ENCODE data around the gene DNMT3B.
"Not testable (repeated sequence)": the region's sequence is repeated elsewhere in the genome, so short reads cannot be mapped to it uniquely, and the experiment has no call there.

DNMT3B gene

DNA sequence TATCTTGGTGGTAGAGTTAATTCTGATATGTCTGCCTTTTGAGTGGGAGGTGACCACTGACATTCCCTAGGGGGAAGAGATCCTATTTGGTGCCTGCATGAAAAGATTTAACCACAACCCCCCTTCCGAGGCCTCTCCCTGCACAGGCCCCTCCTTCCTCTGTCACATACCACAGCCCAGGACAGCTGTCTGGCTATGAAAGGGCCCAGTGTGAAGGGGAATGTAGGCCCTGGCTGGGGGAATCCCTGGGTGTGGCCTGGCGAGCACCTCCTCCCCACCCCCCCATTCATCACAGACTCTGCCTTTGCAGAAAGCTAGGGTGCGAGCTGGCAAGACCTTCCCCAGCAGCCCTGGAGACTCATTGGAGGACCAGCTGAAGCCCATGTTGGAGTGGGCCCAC is 30.1 kb downstream of the DNMT3B start:
- no peak for DNase-seq

DNA sequence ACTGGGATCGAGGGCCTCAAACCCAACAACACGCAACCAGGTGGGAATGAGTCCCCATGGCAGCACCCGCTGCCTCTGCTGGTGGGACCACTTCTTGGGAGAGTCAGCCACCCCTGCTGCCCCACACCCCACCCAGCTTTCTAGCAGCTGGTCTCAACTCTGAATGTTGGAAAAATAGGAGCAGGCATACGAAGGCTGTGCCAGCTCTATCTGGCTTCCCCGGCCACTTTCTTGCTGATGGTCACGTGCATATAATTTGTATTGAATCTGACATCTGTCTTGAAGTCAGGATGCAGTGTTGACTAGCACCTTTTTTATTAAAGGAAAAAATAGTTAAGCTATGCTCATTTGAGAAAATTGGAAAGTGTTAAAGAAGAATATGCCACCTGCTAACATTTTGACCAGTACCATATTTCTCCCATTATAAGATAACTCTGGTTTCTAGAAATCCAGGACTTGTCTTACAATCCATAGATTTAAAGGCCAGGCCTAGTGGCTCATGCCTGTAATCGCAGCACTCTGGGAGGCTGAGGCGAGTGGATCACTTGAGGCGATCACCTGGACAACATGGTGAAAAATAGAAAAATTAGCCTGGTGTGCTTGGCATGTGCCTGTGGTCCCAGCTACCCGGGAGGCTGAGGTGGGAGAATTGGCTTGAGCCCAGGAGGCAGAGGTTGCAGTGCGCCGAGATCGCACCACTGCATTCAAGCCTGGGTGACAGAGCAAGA is 30.7 kb downstream of the DNMT3B start:
- DNase-seq, result no peak

GRCh38 chr20:32796383-32796948 is 34.3 kb downstream of the DNMT3B start:
- no peak for DNase-seq

DNA sequence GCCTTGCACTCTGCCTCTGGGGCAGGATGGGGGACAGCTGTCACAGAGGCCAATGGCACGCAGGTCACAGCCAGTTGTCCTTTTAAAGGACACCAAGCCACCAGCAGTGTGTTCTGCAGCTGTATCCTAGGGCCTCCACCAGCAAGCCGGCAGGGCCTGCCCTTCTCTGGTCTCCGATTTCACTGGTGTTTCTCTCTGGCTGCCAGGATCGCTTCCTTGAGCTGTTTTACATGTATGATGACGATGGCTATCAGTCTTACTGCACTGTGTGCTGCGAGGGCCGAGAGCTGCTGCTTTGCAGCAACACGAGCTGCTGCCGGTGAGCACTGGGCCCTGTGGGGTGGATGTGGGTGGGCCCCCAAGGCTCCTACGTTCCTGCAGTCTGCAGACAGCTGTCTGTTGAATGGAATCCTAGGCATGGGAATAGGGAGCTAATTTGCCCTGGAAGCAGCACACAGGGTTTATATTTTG is 34.8 kb downstream of the DNMT3B start:
- no peak for DNase-seq

GRCh38 chr20:32797571-32797970 is 35.4 kb downstream of the DNMT3B start:
- DNase-seq, result not testable (repeated sequence)

DNA sequence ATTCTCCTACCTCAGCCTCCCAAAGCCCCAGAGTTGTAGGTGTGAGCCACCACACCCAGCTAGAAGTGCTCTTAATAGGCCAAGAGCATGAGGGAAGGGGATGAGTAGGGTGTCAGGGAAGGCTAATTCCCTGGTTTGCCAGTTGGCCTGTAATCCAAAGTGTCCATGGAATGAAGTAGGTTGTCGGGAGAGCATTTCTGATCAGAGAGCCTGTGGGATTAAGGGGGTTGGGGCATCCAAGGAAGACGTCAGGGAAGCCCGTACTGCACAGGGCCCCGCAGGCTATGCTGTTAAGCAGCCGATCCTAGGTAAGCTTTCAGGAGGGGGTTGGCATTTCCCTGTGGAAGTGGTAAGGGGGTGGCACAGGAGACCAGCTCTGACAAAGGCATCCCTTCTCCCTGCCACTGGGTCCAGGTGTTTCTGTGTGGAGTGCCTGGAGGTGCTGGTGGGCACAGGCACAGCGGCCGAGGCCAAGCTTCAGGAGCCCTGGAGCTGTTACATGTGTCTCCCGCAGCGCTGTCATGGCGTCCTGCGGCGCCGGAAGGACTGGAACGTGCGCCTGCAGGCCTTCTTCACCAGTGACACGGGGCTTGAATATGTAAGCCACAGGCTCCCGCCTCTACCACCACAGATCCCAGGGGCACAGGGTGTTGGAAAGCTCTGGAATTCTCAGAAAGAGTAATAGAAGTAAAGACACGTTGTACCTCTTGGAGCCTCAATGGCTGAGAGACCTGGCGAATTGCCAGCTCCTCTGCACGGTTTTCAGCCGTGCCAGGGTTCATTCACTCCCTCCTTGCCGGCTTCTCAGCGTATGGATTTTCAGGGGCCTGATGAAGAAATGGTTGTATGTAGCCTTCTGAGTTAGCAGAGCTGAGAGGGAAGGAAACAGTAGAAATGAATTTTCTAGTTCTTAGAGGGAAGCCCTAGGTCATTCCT is 36.1 kb downstream of the DNMT3B start:
- no peak for DNase-seq

- no peak for DNase-seq
Observed at GRCh38 chr20:32803092-32803491, 40.9 kb downstream of the DNMT3B start.

DNA sequence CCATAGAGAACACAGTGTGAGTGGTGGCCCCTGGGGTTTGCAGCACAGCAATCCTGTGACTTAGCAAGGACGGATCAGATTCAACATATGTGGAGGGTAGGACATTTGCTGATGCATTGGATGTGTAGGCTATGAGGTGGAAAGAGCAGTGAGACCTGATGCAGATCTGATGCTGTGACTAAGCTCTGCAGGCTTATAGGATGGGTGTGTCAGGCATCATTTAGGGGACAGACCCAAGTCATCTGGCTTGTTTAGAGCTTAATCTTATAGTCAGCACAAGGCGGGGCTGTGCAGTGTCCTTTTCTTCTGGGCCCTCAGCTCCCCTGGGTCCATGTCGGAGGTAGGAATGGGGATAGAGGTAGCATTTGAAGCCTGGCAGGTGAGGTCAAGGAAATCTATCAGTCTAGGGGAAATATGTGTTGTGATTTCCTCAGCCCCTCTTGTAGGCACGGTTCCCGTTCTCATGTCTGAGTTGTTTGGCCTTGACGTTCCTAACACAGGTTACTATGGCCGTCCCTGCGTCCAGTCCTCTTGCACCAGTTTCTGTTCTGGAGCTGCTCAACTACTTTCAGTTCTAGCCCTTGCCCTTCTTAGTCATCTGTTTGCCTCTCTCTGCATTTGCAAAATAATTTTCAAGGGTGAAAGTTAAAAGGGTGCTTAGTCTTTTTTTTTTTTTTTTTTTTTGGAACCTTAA is 42.0 kb downstream of the DNMT3B start:
- DNase-seq, result no peak

GRCh38 chr20:32804817-32805216 is 42.6 kb downstream of the DNMT3B start:
- DNase-seq, result no peak

GRCh38 chr20:32805721-32806120 is 43.5 kb downstream of the DNMT3B start:
- DNase-seq, result no peak

DNA sequence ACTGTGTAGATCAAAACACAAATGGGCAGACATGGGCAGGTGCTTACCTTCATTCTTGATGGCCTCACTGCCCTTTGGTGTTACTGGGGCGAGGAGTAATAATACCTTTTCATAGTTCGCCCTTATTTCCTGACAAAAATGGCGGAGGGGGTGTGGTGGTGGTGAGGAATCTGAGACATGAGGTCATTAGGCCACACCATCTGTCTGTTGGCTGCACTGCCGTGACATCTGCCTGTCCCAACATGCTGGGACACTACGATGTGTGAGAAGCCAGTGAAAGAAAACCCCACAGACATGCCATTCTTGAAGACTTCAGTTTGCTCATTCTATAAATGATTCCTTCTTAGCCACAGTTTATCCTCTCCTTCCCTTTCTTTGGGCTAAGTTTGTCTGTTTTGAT is 44.2 kb downstream of the DNMT3B start:
- DNase-seq, result no peak

DNA sequence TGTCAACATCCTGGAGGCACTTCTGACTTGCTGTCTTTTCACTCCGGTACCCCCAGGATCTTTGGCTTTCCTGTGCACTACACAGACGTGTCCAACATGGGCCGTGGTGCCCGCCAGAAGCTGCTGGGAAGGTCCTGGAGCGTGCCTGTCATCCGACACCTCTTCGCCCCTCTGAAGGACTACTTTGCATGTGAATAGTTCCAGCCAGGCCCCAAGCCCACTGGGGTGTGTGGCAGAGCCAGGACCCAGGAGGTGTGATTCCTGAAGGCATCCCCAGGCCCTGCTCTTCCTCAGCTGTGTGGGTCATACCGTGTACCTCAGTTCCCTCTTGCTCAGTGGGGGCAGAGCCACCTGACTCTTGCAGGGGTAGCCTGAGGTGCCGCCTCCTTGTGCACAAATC is 45.5 kb downstream of the DNMT3B start:
- DNase-seq, result no peak

- DNase-seq, result no peak
Observed at GRCh38 chr20:32808438-32808837, 46.3 kb downstream of the DNMT3B start.

DNA sequence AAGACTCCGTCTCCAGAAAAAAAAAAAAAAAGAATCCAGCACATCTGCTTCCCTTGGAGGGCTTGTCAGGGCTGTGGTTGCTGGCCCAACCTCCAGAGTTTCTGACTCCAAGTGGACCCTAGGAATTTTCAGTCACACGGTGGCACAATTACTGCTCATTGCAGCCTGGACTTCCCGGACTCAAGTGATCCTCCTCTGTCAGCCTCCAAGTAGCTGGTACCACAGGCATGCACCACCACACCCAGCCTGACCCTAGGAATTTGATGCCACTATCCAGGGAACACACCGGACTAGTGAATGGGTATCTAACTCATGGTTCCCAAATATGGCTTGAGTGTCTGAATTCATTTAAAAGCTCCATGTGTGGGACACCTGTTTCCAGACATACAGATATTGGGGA is 47.7 kb downstream of the DNMT3B start:
- no peak for DNase-seq

DNA sequence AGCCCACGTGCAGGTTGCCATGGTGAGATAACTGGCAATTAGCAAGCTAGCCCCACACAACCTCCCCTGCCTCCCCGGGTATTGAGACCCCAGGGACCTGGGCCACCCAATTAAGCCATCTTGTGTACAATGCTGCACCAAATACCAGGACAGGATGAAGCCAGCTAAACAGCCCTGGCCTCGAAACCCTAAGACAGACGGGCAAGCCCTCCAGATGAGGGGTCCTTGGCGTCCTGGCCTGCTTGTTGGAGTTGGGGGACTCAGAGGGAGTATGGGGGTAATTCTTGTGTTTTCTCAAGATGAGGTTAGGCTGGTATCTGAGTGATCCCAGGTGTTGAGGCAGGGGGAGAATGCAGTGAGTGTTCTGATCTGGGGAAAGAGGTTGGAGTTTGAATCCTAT is 48.8 kb downstream of the DNMT3B start:
- no peak for DNase-seq

DNA sequence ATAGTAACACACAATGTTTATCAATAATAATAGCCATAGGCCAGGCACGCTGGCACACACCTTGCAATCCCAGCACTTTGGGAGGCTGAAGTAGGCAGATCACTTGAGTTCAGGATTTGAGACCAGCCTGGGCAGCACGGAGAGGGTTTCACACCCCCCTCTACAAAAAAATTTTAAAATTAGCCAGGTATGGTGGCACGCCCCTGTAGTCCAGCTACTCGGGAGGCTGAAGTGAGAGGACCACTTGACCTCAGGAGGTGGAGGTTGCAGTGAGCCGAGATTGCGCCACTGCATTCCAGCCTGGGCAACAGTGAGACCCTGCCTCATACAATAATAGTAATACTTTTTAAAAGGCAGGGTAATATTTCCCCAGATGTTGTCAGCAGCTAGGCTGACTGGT is 49.7 kb downstream of the DNMT3B start:
- no peak for DNase-seq

DNA sequence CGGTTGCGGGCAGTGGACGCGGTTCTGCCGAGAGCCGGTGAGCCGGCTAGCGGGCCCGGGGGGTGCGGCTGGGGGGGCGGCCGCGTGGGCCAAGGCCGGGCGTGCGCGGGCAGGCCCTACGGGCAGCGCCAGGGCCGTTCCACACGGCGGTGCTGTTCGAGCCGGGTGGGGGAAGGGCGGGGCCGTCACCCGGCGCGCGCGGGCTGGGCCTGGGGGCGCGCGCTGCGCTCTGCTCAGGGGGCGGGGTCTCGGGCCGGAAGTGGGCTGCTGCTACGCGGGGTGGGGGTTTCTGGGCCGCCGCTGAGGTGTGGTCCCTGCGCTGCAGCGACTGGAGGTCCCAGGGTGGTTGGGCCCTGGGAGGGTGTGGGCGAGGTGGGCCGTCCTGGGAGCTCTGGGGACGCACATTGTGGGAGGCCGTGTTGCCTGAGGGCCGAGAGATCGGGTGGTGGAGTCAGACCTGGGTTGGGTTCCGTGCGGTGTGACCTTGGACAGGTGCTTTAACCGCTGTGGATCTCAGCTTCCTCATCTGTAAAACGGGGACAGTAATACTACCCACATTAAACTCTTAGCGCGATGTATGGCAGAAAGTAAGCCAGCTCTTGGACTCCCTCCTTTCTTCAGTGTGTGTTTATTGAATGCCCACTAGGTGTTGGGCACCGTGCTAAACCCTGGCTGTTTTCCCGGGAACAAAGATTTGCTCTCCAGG is 58.0 kb downstream of the DNMT3B start:
- peak; percentile 81 for DNase-seq

GRCh38 chr20:32820698-32821377 is 58.7 kb downstream of the DNMT3B start:
- no peak for DNase-seq

- no peak for DNase-seq
Observed at GRCh38 chr20:32822225-32822624, 60.0 kb downstream of the DNMT3B start.

DNA sequence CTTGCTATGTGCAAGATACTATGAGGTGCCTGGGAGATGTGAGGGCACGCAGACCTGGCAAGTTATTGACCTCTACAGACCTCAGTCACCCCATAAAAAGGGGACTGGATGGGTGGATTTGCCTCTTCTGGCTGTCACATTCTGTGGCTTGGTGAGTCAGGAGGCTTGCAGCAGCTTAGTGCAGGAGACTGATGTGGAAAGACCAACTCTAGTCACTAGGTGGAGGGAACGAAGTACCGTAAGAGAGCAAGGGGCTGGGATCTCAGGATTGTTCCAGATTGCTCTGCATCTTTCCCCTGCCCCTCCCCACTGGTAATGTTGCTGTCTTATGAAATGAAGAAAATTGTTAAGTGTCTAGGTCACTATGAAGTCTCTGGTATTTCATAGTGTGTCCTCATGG is 60.9 kb downstream of the DNMT3B start:
- DNase-seq, result peak; percentile 12

DNA sequence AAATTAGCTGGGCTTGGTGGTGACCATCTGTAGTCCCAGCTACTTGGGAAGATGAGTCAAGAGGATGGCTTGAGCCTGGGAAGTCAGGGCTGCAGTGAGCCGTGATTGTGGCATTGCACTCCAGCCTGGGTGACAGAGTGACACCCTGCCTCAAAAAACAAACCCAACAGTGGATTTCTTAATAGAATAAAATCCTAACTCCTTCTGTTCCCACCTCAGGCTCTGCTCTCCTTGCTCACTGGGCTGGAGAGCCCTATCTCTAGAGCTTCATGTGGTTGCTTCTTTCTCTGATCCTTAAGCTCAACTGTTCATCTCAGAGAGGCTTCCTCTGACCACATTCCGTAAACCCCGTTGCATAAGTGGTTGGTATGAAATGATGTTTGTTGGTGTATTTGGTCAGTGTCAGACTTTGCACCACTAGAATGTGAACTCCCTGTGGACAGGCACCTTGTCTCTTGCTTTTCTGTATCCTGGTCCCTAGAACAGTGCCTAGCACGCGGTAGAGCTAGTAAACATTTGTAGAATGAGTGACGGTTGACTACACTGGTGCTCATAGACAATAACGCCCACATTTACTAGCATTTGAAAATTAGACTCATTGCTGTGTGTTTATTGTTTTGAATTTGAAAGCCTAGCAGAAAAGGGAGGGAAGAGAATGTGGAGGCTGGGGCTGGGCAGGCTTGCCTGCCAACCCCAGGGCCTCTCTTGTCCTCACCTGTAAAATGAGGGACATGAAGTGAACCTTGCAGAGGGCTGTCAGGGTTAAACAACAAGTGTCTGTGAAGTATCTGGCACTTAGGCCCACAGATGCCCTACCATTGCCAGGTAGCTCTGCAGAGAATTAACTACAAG is 61.8 kb downstream of the DNMT3B start:
- no peak for DNase-seq

Measured in activated CD4-positive, alpha-beta T cell treated with anti-CD3 and anti-CD28 coated beads for 1 hour (primary cell).